ENCODE measurements around the gene ELF4.

Gene ELF4

GRCh38 chrX:130027569-130027968 is 82.7 kb downstream of the ELF4 start:
- Histone ChIP-seq H3K4me3 (ENCODE audit: low read length) (no peak overlapping the region), H3K9ac (ENCODE audit: low read depth, low read length) (no peak overlapping the region), H3K9me3 (replicated peaks; ENCODE audit: low read length) (no peaks in the 10 kb centered on the region), H3K4me2 (ENCODE audit: low read length) (no peak overlapping the region), H3K4me1 (ENCODE audit: control insufficient read depth, insufficient read depth, low read length) (peaks cover 7% of the 10 kb centered on the region), H3K27me3 (ENCODE audit: control insufficient read depth, insufficient read depth, low read length) (no peaks in the 10 kb centered on the region), H3K36me3 (ENCODE audit: insufficient read depth, low read length) (peaks cover 15% of the 10 kb centered on the region)

GRCh38 chrX:130025256-130025655 is 85.0 kb downstream of the ELF4 start:
- Histone ChIP-seq H3K27me3 (ENCODE audit: control insufficient read depth, insufficient read depth, low read length) (no peaks in the 10 kb centered on the region), H3K36me3 (ENCODE audit: insufficient read depth, low read length) (peaks cover 15% of the 10 kb centered on the region), H3K9ac (ENCODE audit: low read depth, low read length) (no peak overlapping the region), H3K9me3 (replicated peaks; ENCODE audit: low read length) (no peaks in the 10 kb centered on the region), H3K4me3 (ENCODE audit: low read length) (no peak overlapping the region), H3K4me1 (ENCODE audit: control insufficient read depth, insufficient read depth, low read length) (peaks cover 7% of the 10 kb centered on the region), H3K4me2 (ENCODE audit: low read length) (no peak overlapping the region)

DNA sequence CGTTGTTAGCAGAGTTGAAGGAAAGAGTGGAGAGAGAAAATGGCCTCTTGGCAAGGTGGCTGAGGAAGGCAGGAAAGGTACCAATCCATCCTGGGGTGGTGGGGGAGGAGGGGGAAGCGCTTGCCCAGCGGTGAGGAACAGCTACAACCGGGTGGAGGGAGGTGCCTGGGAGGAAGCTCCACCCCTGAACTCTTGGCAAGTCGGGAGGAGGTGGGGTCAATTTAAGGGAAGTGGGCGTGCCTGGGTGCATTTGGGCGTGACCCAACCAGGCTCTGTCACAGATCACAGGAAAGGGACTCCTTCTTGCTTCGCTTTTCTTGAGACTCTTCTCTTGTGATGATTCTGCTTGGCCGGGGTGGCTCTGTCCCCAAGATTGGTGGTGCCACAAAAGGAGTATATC is 86.2 kb downstream of the ELF4 start:
- no peak overlapping the region for H3K4me3 ChIP-seq (ENCODE audit: low read length)
- H3K4me1 ChIP-seq (ENCODE audit: control insufficient read depth, insufficient read depth, low read length) = peaks cover 7% of the 10 kb centered on the region
- H3K9ac ChIP-seq (ENCODE audit: low read depth, low read length) = no peak overlapping the region
- H3K27me3 ChIP-seq (ENCODE audit: control insufficient read depth, insufficient read depth, low read length) = no peaks in the 10 kb centered on the region
- peaks cover 11% of the 10 kb centered on the region for H3K36me3 ChIP-seq (ENCODE audit: insufficient read depth, low read length)
- no peaks in the 10 kb centered on the region for H3K9me3 ChIP-seq (replicated peaks; ENCODE audit: low read length)
- no peak overlapping the region for H3K4me2 ChIP-seq (ENCODE audit: low read length)

DNA sequence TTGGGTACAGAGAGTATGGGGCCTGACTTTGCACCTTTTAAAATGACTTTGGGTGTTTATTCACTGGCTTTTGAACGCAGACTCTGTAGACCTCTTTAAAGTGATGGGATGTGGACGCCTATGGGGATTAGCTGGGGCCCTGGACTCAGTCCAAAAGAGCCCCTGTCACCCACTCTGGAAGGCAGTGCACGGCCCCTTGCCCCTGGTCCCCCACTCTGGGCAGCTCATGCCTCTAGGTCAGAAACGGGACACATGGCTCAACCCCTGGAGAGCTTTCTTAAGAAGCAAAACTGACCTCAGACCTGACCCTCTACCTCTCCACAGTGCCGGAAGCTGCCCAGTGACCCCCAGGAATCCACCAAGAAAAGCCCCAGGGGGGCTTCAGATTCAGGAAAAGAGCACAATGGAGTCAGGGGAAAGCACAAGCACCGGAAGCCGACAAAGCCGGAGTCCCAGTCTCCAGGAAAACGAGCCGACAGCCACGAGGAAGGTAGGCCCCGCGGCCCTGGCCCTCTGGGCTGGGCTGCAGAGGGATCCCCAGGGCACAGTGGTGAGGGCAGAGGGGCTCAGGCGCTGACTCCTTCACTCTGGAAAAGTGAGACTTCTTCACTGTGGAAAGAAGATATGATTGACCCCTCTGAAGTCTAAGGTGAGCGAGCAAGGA is 89.5 kb downstream of the ELF4 start:
- H3K36me3 ChIP-seq (ENCODE audit: insufficient read depth, low read length) = peaks cover 8% of the 10 kb centered on the region
- H3K9ac ChIP-seq (ENCODE audit: low read depth, low read length) = no peak overlapping the region
- no peaks in the 10 kb centered on the region for H3K27me3 ChIP-seq (ENCODE audit: control insufficient read depth, insufficient read depth, low read length)
- no peak overlapping the region for H3K4me3 ChIP-seq (ENCODE audit: low read length)
- no peaks in the 10 kb centered on the region for H3K9me3 ChIP-seq (replicated peaks; ENCODE audit: low read length)
- peaks cover 7% of the 10 kb centered on the region for H3K4me1 ChIP-seq (ENCODE audit: control insufficient read depth, insufficient read depth, low read length)
- H3K4me2 ChIP-seq (ENCODE audit: low read length) = no peak overlapping the region

DNA sequence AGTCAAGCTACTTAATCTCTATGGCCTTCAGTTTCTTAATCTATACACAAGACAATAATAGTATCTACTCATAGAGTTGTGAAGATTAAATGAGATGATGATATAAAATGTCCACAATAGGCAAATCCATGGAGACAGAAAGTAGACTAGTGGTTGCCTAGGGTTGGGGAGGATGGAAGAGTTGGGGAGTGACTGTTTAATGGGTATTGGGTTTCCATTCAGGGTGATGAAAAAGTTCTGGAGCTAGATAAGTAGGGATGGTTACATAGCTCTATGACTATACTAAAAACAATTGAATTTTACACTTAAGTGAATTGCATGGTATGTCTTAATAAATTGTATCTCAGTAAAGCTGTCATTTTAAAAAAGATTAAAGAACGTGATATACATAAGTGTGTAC is 92.2 kb downstream of the ELF4 start:
- Histone ChIP-seq H3K4me2 (ENCODE audit: low read length) (no peak overlapping the region), H3K9ac (ENCODE audit: low read depth, low read length) (no peak overlapping the region), H3K4me3 (ENCODE audit: low read length) (no peak overlapping the region), H3K36me3 (ENCODE audit: insufficient read depth, low read length) (no peaks in the 10 kb centered on the region), H3K9me3 (replicated peaks; ENCODE audit: low read length) (no peaks in the 10 kb centered on the region), H3K27me3 (ENCODE audit: control insufficient read depth, insufficient read depth, low read length) (no peaks in the 10 kb centered on the region), H3K4me1 (ENCODE audit: control insufficient read depth, insufficient read depth, low read length) (no peaks in the 10 kb centered on the region)

- H3K36me3 ChIP-seq (ENCODE audit: insufficient read depth, low read length) = no peaks in the 10 kb centered on the region
- H3K4me3 ChIP-seq (ENCODE audit: low read length) = no peak overlapping the region
- H3K4me1 ChIP-seq (ENCODE audit: control insufficient read depth, insufficient read depth, low read length) = no peaks in the 10 kb centered on the region
- H3K9me3 ChIP-seq (replicated peaks; ENCODE audit: low read length) = no peaks in the 10 kb centered on the region
- no peak overlapping the region for H3K9ac ChIP-seq (ENCODE audit: low read depth, low read length)
- H3K4me2 ChIP-seq (ENCODE audit: low read length) = no peak overlapping the region
- no peaks in the 10 kb centered on the region for H3K27me3 ChIP-seq (ENCODE audit: control insufficient read depth, insufficient read depth, low read length)
Observed at GRCh38 chrX:130015181-130015580, 95.1 kb downstream of the ELF4 start.
